ENCODE data around the gene NKAIN2. TPM values are rescaled to one million over a fixed set of nuclear protein-coding genes. Genes with fewer than 3 reads are reported as not detected.

Gene NKAIN2
- total and polyA plus RNA-seq, 9 of the 15 experiments (the other 6 are each of a cell fraction or from before 2014, with no cell fraction given) = not detected

DNA sequence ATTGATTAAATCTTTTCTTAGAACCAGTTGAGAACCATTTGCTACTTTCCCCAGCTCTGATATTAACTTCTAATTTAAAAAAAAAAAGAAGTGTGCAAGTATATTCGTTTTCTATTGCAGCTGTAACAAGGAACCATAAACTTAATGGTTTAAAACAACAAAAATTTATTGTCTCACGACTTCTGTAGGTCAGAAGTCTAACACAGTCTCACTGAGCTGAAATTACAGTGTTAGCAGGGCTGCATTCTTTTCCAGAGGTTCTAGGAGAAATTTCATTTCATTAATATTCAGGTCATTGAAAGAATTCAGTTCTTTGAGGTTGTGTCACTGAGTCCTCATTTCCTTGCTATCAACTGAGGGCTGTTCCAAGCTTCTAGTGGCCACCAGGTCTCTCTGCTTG lies 945.1 kb downstream of the NKAIN2 start:
- no peaks in the 10 kb centered on the region for H4K20me1 ChIP-seq (replicated peaks; ENCODE audit: control insufficient read depth, insufficient read depth, low read length)
- ChIA-PET CTCF (ENCODE audit: low intra/inter-chr PET ratio) (no interaction called here), POLR2A (no interaction called here)
- no peak overlapping the region for H2AFZ ChIP-seq (ENCODE audit: low read depth, low read length)
- no peak overlapping the region for H3K27ac ChIP-seq (ENCODE audit: extremely low read depth, low read depth, low read length)
- no peak for DNase-seq (ENCODE audit: extremely low read depth in 1 of 4, low spot score in 3 of 4)
- H3K4me2 ChIP-seq (ENCODE audit: insufficient read depth, low read length) = no peak overlapping the region
- H3K9me1 ChIP-seq (ENCODE audit: control insufficient read depth, insufficient read depth, low read length) = no peaks in the 10 kb centered on the region
- no peak overlapping the region for H3K4me3 ChIP-seq
- intact Hi-C loops (cut with micrococcal nuclease) (no loop called here), in situ Hi-C loops (cut with MboI) (no loop called here)
- FAIRE-seq = no peak
- no TSS peak for BruUV-seq (replicated peaks)
- no peaks in the 10 kb centered on the region for H3K36me3 ChIP-seq (ENCODE audit: control insufficient read depth, insufficient read depth, low read length)
- no peaks in the 10 kb centered on the region for H3K79me2 ChIP-seq (ENCODE audit: control insufficient read depth, insufficient read depth, low read length)
- no peaks in the 10 kb centered on the region for H3K4me1 ChIP-seq (replicated peaks in 1 of 2; ENCODE audit: control insufficient read depth in 2 of 2, insufficient read depth in 2 of 2, low read length in 2 of 2)
- H3K9me3 ChIP-seq (replicated peaks; ENCODE audit: control insufficient read depth, insufficient read depth, low read depth, low read length) = no peaks in the 10 kb centered on the region
- H3K27me3 ChIP-seq (ENCODE audit: control insufficient read depth in 2 of 2, insufficient read depth in 2 of 2, low read length in 2 of 2) = no peaks in the 10 kb centered on the region
- 0% methylated on average over 2 of the region's 2 CpGs for WGBS (ENCODE audit: insufficient coverage, low coverage, missing lambda C conversion rate)
- no peak for ATAC-seq
- H3K9ac ChIP-seq (ENCODE audit: insufficient read depth in 1 of 2, low read depth in 2 of 2, low read length in 2 of 2) = no peak overlapping the region
- TF ChIP-seq SMARCA4 (IDR thresholded peaks at IDR 0.05) (no peak), SUPT5H (IDR thresholded peaks at IDR 0.05) (no peak), MXI1 (IDR thresholded peaks at IDR 0.05; ENCODE audit: low read depth, low read length) (no peak), ZNF253 (CRISPR knock-in tag; conservative IDR thresholded peaks at IDR 0.05) (no peak), NBN (IDR thresholded peaks at IDR 0.05; ENCODE audit: low read depth) (no peak), ZNF24 (IDR thresholded peaks at IDR 0.05) (no peak), SRSF7 (optimal IDR thresholded peaks at IDR 0.05; ENCODE audit: low read depth, low read length) (no peak), ZNF23 (CRISPR knock-in tag; IDR thresholded peaks at IDR 0.05) (no peak), NRF1 (conservative IDR thresholded peaks at IDR 0.05 in 1 of 2, IDR thresholded peaks at IDR 0.05 in 1 of 2) (no peak), PHF20 (IDR thresholded peaks at IDR 0.05; ENCODE audit: partially characterized antibody) (no peak)
- TF ChIP-seq, protein P1, sequence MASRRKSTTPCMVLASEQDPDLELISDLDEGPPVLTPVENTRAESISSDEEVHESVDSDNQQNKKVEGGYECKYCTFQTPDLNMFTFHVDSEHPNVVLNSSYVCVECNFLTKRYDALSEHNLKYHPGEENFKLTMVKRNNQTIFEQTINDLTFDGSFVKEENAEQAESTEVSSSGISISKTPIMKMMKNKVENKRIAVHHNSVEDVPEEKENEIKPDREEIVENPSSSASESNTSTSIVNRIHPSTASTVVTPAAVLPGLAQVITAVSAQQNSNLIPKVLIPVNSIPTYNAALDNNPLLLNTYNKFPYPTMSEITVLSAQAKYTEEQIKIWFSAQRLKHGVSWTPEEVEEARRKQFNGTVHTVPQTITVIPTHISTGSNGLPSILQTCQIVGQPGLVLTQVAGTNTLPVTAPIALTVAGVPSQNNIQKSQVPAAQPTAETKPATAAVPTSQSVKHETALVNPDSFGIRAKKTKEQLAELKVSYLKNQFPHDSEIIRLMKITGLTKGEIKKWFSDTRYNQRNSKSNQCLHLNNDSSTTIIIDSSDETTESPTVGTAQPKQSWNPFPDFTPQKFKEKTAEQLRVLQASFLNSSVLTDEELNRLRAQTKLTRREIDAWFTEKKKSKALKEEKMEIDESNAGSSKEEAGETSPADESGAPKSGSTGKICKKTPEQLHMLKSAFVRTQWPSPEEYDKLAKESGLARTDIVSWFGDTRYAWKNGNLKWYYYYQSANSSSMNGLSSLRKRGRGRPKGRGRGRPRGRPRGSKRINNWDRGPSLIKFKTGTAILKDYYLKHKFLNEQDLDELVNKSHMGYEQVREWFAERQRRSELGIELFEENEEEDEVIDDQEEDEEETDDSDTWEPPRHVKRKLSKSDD (conservative IDR thresholded peaks at IDR 0.05; ENCODE audit: low read length) = no peak
- TF ChIP-seq, protein P2, sequence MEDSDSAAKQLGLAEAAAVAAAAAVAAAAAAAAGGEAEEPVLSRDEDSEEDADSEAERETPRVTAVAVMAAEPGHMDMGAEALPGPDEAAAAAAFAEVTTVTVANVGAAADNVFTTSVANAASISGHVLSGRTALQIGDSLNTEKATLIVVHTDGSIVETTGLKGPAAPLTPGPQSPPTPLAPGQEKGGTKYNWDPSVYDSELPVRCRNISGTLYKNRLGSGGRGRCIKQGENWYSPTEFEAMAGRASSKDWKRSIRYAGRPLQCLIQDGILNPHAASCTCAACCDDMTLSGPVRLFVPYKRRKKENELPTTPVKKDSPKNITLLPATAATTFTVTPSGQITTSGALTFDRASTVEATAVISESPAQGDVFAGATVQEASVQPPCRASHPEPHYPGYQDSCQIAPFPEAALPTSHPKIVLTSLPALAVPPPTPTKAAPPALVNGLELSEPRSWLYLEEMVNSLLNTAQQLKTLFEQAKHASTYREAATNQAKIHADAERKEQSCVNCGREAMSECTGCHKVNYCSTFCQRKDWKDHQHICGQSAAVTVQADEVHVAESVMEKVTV (CRISPR knock-in tag; IDR thresholded peaks at IDR 0.05) = no peak
- TF ChIP-seq, protein P3, sequence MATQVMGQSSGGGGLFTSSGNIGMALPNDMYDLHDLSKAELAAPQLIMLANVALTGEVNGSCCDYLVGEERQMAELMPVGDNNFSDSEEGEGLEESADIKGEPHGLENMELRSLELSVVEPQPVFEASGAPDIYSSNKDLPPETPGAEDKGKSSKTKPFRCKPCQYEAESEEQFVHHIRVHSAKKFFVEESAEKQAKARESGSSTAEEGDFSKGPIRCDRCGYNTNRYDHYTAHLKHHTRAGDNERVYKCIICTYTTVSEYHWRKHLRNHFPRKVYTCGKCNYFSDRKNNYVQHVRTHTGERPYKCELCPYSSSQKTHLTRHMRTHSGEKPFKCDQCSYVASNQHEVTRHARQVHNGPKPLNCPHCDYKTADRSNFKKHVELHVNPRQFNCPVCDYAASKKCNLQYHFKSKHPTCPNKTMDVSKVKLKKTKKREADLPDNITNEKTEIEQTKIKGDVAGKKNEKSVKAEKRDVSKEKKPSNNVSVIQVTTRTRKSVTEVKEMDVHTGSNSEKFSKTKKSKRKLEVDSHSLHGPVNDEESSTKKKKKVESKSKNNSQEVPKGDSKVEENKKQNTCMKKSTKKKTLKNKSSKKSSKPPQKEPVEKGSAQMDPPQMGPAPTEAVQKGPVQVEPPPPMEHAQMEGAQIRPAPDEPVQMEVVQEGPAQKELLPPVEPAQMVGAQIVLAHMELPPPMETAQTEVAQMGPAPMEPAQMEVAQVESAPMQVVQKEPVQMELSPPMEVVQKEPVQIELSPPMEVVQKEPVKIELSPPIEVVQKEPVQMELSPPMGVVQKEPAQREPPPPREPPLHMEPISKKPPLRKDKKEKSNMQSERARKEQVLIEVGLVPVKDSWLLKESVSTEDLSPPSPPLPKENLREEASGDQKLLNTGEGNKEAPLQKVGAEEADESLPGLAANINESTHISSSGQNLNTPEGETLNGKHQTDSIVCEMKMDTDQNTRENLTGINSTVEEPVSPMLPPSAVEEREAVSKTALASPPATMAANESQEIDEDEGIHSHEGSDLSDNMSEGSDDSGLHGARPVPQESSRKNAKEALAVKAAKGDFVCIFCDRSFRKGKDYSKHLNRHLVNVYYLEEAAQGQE (IDR thresholded peaks at IDR 0.05; ENCODE audit: borderline replicate concordance) = no peak
- TF ChIP-seq, protein P3 (CRISPR knock-in tag; IDR thresholded peaks at IDR 0.05; ENCODE audit: low read depth) = no peak
